HS-27A (cell line): ENCODE results near the gene ELANE.
"Not testable (repeated sequence)": the region's sequence is repeated elsewhere in the genome, so short reads cannot be mapped to it uniquely, and the experiment has no call there.

Experiments used
- DNase-seq: peaks from one replicate; pipeline ENCODE4 v3.0.0-alpha.2; 2012; ENCODE audit warnings: low read depth, missing footprints

The ELANE gene

DNA sequence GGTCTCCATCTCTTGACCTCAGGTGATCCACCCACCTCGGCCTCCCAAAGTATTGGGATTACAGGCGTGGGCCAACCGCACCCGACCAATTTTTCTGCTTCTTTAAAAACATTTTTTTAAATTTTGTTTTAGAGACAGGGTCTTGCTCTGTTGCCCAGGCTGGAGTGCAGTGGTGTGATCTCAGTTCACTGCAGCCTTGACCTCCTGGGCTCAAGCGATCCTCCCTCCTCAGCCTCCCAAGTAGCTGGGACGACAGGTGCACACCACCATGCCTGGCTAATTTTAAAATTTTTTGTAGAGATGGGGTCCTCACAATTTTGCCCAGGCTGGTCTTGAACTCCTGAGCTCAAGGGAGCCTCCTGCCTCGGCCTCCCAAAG lies 9.3 kb upstream of the ELANE start:
- not testable (repeated sequence) for DNase-seq

DNA sequence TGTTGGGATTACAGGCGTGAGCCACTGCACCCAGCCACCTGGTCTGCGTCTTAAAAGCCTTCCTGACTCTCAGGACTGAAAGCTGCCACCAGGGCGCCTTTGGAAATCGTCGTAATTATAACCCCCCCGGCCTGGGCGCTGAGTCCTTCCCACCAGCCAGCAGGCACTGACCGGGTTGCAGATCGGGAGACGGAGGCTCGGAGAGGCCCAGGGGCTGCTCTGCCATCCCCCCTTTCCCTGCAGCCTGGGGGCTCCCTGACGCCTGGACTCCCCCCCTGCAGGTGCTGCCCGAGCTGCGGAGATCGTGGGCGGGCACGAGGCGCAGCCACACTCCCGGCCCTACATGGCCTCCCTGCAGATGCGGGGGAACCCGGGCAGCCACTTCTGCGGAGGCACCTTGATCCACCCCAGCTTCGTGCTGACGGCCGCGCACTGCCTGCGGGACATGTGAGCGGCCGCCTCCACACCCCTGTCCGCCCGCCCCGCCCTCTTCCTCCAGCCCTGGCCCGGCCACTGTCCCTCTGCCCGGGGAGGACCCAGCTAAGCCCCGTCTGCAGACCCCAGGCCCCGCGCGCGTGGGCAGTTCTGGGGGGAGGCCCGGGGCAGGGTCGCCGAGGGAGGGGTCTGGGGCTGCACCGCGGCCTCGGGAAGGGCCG lies 8.8 kb upstream of the ELANE start:
- no peak for DNase-seq

DNA sequence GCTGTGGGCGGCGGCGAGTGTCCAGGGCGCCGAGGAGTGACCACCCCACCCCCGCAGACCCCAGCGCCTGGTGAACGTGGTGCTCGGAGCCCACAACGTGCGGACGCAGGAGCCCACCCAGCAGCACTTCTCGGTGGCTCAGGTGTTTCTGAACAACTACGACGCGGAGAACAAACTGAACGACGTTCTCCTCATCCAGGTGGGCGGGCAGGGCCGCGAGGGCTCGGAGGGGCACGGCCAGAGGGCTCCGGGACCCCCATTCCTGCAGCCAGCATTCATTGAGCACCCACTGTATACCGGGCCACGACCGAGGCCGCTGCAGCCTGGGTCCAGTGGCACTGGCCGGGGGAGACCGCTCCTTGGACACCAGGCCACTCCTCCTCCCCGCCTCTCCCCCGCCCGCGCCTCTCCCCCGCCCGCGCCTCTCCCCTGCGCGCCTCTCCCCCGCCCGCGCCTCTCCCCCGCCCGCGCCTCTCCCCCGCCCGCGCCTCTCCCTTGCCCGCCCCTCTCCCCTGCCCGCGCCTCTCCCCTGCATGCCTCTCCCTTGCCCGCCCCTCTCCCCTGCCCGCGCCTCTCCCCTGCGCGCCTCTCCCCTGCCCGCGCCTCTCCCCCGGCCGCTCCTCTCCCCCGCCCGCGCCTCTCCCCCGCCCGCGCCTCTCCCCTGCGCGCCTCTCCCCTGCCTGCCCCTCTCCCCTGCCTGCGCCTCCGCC lies 8.1 kb upstream of the ELANE start:
- no peak for DNase-seq

DNA sequence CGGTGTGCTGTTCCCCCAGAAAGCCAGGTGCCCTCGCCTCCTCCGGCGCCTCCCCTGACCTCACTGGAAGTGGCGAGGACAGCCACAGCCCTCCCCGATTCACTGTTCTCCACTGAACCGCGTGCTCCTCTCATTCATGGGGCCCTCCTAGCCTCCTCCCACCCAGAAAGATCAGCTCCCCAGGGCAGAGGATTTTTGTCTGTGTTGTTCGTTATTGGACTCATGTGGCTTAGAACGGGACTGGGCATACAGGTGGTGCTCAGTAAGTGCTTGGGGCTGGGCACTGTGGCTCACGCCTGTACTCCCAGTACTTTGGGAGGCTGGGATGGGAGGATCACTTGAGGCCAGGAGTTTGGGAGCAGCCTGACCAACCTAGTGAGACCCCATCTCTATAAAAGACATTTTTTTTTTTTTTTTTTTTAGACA lies 7.5 kb upstream of the ELANE start:
- no peak for DNase-seq

DNA sequence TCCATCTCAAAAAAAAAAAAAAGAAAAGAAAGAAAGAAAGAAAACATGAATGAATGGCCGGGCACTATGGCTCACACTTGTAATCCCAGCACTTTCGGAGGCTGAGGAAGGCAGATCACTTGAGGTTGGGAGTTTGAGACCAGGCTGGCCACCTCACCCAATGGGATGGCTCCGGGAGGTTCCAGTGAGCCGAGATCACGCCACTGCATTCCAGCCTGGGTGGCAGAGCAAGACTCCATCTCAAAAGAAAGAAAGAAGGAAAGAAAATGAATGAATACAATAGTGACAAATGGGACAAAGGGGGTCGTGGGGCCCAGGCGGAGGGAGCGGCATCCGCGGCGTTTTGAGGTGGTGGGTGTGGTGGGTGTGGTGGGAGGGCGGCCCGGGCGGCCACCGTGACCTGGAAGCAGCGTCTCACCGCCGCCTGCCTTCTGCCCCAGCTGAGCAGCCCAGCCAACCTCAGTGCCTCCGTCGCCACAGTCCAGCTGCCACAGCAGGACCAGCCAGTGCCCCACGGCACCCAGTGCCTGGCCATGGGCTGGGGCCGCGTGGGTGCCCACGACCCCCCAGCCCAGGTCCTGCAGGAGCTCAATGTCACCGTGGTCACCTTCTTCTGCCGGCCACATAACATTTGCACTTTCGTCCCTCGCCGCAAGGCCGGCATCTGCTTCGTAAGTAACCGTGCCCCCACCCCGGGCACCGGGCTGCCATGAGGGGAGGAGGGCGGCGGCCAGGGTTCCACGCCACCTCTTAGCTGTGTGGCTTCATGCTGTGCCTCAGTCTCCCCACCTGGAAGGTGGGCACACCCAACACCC lies 6.2 kb upstream of the ELANE start:
- DNase-seq: no peak

DNA sequence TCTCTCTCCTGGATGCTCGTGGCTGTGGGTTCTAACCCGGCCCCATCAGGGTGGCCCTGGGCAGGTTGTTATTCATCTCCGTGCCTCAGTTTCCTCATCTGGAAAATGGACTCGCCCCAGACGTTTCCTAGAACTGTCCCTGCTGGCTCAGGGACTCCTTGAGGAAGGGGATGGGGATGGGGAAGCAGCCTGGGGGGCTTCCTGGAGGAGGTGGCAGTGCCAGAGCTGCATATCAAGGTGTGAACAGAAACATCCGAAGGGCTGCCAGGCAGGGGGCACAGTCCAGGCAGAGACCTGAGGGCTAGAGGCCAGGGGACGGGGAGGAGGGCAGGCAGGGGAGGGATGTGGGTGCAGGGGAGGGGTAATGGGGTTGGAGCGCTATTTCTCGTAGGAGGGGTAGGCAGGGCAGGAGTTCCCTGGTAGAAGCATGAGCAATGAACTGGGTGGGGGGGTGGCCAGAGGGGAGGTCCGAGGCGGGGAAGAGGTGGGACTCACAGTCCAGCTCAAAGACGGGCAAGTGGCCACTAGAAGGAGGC lies 3.6 kb upstream of the ELANE start:
- DNase-seq: no peak

DNA sequence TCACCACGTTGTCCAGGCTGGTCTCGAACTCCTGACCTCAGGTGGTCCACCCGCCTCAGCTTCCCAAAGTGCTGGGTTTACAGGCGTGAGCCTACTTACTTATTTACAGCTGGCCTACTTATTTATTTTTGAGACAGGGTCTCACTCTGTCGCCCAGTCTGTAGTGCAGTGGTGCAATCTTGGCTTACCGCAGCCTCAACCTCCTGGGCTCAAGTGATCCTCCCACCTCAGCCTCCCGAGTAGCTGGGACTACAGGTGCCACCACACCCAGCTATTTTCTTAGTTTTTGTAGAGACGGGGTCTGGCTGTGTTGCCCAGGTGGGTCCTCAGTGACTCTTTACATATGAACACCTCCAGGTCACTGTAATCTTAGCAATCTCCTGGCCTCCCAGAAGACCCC lies 2.9 kb upstream of the ELANE start:
- DNase-seq: not testable (repeated sequence)

DNA sequence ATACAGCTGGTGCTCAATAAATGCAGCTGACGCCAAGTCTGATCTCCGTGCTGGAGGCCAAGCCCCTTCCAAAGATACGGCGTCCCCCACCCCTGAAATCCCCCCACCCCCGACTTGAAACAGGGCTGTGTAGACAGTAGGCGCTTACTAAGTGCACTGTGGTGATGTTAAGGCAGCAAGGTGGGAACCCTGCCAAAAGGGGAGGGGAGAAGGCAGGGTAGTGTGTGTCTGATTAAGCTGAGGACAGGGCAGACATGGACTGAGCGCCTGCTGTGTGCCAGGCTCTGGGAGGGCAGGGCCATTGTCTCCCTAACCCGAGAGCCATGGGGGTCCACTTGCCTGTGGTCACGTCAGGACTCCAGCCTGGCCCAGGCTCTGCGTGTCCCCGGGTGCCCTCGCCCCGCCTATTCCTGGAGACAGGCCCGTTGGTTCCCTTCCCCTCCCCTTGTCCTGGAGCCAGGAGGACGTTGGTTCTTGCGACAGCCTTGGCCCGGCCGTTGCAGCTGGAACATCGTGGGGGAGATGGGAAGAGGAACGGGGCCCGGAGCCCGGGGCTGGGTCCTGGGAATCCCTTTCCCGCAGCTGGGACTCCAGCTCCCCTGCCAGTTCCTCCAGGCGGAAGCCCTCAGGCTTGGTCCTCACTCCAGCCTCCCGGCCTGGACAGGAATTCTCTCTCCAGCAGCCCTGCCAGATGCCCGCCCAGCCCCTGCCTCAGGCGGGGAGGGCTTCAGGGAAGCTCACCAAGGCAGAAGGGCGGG lies 1.7 kb upstream of the ELANE start:
- peak; percentile 30 for DNase-seq

DNA sequence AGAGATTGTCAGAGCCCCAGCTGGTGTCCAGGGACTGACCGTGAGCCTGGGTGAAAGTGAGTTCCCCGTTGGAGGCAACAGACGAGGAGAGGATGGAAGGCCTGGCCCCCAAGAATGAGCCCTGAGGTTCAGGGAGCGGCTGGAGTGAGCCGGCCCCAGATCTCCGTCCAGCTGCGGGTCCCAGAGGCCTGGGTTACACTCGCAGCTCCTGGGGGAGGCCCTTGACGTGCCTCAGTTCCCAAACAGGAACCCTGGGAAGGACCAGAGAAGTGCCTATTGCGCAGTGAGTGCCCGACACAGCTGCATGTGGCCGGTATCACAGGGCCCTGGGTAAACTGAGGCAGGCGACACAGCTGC lies 1.1 kb upstream of the ELANE start:
- DNase-seq: no peak

DNA sequence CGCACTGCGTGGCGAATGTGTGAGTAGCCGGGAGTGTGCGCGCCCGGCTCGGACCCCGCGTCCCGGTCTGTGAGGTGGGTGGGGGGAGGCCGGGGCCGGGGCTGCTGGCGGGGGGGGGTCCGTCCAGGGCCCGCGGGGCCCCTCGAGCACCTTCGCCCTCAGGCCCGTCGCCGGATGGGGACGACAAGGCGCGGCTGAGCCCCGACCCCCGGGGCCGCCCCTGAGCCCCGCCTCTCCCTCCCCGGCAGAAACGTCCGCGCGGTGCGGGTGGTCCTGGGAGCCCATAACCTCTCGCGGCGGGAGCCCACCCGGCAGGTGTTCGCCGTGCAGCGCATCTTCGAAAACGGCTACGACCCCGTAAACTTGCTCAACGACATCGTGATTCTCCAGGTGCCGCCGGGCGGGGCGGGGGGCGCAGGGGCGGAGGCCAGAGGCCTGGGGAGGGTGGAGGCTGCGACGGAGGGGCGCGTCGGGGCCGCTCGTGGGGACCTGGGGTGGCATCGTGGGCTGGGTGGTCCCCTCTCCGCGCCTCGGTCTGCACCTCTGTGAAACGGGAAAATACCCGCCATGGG lies 997 bp downstream of the ELANE start:
- no peak for DNase-seq

DNA sequence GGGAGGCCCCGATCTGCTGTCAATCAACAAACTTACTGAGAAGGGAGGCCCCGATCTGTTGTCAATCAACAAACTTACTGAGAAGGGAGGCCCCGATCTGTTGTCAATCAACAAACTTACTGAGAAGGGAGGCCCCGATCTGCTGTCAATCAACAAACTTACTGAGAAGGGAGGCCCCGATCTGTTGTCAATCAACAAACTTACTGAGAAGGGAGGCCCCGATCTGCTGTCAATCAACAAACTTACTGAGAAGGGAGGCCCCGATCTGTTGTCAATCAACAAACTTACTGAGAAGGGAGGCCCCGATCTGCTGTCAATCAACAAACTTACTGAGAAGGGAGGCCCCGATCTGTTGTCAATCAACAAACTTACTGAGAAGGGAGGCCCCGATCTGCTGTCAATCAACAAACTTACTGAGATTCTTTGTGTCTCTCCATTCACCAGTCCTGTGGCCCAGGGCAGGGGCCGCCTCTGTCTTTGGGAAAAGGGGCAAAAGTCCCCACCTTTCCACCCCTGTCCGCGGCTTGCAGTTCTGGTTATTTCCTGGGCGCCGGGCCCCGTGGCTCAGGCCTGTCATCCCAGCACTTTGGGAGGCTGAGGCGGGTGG lies 1.6 kb downstream of the ELANE start:
- not testable (repeated sequence) for DNase-seq

DNA sequence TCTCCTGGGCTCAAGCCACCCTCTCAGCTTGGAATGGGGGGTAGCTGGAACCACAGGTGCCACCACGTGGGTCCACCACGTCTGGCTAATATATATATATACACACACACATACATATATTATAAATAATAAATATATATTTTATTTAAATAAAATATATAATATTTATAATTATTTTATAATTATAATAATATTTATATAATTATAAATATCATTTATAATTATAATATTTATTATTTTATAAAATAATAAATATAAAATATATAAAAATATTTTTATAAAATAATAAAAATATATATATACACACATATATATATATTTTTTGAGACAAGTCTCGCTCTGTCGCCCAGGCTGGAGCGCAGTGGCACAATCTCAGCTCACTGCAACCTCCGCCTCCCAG lies 2.4 kb downstream of the ELANE start:
- DNase-seq: no peak

DNA sequence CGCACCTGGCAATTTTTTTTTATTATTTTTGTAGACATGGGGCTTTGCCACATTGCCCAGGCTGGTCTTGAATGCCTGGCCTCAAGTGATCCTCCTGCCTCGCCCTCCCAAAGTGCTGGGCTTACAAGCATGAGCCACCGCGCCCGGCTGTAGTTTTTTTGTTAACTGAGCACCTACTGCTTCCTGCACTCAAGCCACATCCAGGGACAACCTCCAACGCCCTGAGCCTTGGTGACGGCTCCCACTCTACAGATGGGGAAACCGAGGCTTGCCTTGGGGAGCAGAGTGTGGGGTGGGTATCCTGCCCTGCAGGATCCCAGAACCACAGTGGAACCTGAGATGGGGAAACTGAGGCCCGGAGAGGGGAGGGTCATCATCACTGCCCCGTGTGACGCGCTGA lies 3.0 kb downstream of the ELANE start:
- no peak for DNase-seq

DNA sequence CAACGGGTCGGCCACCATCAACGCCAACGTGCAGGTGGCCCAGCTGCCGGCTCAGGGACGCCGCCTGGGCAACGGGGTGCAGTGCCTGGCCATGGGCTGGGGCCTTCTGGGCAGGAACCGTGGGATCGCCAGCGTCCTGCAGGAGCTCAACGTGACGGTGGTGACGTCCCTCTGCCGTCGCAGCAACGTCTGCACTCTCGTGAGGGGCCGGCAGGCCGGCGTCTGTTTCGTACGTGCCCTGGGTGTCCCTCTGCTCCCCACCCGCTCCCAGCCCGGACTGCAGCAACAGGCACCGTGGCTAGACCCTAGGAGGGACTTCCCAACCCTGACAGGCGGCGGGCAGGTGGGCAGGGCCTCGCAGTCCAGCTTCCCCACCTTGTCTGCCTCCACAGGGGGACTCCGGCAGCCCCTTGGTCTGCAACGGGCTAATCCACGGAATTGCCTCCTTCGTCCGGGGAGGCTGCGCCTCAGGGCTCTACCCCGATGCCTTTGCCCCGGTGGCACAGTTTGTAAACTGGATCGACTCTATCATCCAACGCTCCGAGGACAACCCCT lies 3.5 kb downstream of the ELANE start:
- no peak for DNase-seq

DNA sequence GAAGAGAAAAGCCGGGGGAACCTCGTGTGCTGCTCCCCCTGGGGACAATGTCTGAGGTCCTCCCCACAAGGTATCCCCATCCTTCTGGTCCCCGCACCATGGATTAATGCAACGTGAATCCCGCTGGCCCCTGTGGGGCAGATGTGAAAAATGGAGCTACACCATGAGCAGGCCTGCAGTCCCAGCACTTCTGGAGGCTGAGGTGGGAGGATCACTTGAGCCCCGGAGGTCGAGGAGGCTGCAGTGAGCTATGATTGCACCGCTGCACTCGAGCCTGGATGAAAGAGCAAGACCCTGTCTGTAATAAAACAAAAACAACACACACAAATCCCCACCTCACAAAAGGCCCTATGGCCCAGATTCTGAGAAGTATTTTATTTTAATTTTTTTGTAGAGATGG lies 6.2 kb downstream of the ELANE start:
- DNase-seq: no peak

DNA sequence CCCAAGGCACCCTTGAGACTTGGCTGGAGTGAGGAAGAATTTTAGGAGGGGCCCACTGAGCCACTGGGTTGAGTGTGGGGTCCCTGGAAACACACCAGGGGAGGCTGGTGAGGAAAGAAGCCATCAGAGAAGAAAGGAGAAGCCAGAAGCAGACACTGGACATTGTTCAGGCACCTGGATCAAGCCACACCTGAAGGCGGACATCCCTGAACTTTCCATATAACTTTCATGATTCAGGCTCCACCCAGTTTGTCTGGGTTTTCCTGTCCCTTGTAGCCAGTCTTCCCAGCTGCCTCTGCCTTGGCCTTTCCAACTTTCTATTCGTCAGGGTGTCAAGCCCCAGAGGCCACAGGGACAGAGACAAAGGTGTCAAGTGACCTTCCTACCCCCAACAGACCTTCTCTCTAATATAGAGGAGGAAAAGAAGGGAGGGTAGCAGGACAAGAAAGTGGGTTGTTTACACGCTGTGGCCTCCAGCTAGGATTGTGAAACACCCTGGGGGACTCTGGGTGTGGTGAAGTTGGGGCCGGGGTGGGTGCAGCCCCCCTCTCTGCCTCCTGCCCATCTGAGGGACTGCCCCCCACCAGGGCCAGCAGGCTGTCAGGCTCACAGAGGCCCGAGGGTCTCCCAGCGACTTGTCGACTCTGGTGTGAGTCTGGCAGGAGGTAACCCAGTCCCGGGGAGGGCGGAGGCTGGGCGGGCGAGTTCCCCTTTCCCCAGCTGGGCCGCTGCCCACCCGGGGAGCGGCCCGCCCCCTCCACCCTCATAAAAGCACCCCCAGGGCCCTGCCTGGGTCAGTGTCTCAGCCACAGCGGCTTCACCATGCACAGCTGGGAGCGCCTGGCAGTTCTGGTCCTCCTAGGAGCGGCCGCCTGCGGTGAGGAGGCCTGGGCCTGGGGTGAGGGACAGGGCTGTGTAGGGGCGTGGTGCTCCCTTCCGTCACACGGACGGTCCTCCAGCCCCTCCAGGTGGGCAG lies 7.1 kb downstream of the ELANE start, which contains the start of gene CFD:
Gene CFD (plus strand): TSS at position 797 of the 976 bp plus-strand sequence. CDS start 26 bp downstream, at position 823.
- DNase-seq: no peak

DNA sequence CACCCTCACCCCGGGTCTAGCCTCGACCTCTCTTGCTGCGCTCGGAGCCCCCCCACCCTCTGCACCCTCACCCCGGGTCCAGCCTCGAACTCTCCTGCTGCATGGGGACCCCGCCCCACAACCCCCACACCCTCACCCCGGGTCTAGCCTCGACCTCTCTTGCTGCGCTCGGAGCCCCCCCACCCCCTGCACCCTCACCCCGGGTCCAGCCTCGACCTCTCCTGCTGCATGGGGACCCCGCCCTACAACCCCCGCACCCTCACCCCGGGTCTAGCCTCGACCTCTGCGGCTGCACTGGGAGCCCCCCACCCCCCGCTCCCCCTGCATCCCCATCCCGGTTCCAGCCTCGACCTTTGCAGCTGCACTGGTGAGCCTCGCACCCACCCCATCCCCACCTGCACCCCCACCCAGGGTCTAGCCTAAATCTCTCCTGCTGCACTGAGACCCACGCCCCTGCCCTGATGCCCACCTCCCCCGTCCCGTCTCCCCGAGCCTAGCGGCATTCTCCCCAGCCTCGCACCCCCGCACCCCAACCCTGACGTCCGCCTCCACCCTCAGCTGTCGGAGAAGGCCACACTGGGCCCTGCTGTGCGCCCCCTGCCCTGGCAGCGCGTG lies 9.1 kb downstream of the ELANE start:
- no peak for DNase-seq

DNA sequence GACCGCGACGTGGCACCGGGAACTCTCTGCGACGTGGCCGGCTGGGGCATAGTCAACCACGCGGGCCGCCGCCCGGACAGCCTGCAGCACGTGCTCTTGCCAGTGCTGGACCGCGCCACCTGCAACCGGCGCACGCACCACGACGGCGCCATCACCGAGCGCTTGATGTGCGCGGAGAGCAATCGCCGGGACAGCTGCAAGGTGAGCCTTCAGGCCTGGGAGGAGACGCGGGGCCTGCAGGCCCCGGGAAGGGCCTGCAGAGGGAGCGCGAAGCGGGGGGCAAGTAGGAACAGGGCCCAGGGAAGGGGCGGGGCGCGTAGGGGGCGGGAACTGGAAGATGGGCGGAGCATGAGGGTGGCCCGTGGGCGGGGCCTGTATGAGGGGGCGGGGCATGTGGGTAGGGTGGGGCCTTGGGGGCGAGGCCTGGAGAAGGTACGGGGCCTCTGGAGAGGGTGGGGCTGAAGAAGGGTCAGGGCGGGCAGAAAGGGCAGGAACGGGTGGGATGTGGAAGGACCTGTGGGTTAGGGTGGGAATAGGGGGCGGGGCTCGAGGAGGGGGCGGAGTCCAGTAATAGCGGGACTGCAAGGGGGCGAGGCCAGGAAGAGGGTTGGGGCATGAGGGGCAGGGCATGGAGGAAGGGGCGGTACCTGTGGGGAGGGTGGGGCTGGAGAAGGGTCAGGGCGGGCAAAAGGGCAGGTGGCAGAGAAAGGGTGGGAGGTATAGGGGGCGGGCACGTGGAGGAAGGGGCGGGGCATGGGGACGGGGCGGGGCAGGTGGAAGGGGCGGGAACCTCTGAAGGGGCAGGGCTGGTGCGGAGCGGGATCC lies 9.9 kb downstream of the ELANE start:
- DNase-seq: no peak
